NCI-H2196 treated with DMSO at 0.1 percent for 48 hours (cell line): ENCODE results near the gene FTCDNL1.

Experiments
- DNase-seq: peaks from one replicate; lab custom pipeline; 2025; ENCODE audit not compliant: unreplicated experiment; lab: John Stamatoyannopoulos, UW

FTCDNL1 gene

GRCh38 chr2:199743415-199744120 is 107.4 kb downstream of the FTCDNL1 start:
- no peak for DNase-seq

- no peak for DNase-seq
Measured at GRCh38 chr2:199742884-199743283, 108.1 kb downstream of the FTCDNL1 start.

DNA sequence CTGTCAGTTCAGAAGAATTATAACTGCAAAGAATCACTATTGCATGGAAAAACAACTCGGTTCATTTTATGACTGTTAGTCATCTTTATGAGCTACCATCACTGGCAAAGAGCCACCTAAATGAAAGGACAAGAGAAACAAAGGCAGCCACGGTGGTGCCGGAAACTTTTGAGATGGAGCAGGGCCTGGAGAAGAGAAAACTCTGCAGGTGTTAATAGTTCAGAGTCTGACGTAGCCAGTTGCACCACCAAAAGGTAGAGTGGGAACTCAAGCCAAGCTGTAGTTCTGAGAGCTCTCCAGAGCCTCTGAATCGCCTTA is 110.9 kb downstream of the FTCDNL1 start:
- DNase-seq, result no peak

DNA sequence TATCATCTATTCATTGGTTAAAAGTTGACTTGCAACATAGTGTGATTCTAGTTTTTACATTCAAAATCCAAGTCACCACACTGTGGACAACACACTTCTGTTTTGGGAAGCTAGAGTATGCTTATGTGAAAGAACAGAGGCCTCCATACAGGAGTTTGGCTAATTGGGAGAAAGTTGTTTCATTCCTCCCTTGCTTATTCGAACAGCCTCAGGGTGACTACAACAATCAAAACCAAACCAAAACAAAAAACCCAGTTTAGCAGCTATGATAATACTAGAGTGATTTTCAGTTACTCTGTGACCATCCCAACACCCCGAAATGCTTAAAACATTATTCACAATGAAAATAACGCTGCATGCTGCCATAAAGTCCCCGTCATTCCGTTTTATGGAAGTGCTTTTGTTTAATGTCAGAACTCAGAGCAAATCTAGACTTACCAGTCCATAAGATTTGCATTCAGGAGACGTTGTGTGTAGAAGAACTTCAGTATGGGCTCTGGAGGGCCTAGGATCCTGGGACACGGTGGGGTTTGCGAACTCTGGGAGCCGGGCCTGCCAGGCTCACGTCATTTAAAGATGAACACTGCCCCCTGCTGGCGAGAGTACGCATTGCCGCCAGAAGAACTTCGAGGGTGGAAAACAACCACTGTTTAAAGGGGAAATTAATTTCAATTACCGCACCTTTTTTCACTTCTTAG is 111.4 kb downstream of the FTCDNL1 start:
- no peak for DNase-seq

- DNase-seq, result no peak
Measured at GRCh38 chr2:199738727-199739412, 112.1 kb downstream of the FTCDNL1 start.

GRCh38 chr2:199734651-199735050 is 116.3 kb downstream of the FTCDNL1 start:
- DNase-seq, result no peak

- no peak for DNase-seq
Measured at GRCh38 chr2:199734011-199734410, 117.0 kb downstream of the FTCDNL1 start.

DNA sequence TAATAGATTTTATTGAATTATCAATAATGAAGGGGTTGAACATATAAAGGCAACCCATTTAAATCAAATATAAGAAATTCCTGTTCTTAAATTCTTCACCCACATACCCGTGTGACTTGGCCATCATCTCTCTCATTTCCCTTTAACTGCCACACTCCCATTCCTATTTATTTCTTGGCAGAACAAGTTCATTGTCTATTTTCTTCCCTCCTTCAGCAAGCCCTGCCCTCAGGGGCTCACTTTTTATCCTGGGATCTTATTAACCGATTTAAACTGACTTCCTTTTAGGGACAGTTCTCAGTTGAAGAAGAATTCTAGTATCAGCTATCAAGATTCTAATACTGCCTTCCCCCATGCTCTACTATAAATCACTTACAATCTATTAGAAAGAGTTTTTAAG is 123.2 kb downstream of the FTCDNL1 start:
- DNase-seq, result no peak

DNA sequence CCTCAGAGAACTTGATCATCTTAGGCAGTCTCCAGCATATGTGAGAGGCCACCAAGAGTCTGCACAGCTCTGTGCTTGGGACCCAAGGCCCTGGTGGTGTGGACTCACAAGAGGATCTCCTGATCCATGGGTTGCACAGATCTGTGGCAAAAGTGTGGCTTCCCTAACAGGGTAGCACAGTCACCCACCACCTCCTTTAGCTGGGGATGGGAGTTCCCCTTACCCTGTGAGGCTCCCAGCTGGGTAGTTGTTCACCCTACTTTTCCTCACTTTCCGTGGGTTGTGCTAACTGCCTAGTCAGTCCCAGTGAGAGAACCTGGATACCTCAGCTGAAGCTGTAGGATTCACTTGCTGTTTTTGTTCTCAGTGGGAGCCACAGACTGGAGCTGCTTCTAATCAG is 123.7 kb downstream of the FTCDNL1 start:
- no peak for DNase-seq

DNA sequence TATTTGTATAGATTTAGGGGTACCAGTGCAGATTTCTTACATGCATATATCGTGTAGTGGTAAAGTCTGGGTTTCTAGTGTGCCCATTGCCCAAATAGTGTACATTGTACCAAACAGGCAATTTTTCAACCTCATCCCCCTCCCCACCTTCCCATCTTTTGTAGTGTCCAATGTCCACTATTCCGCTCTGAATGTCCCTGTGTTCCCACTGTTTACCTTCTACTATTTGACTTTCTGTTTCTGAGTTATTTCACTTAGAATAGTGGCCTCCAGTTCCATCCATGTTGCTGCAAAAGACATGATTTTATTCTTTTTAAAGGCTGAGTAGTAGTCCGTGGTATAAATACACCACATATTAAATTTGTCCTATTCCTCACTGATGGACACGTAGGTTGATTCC is 132.9 kb downstream of the FTCDNL1 start:
- DNase-seq, result no peak

- no peak for DNase-seq
Measured at GRCh38 chr2:199717587-199717907, 133.4 kb downstream of the FTCDNL1 start.

GRCh38 chr2:199716807-199717586 is 134.0 kb downstream of the FTCDNL1 start:
- DNase-seq, result no peak

- no peak for DNase-seq
Measured at GRCh38 chr2:199713746-199714145, 137.2 kb downstream of the FTCDNL1 start.

DNA sequence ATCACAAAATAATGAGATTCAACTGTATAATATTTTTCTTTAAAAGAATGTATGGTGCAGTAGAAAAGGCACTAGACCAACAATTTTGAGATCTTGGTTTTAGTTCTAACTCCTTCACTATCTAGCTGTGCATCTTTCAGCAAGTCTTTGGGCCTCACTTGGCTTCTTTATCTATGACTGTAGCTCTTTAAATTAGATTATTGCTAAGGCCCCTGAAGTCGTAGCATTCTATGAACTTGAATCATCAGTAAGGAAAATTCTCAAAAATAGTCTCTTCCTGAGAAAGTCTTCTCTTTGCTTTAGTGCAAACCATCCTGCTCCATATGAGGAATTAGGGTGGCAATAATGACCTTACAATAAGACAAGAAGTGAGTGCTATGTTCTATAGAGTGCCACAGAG is 140.4 kb downstream of the FTCDNL1 start:
- DNase-seq, result no peak
